ENCODE measurements around the gene CHEK2. TPM values are rescaled to one million over a fixed set of nuclear protein-coding genes. Genes with fewer than 3 reads are reported as not detected.

Gene CHEK2
- polyA plus RNA-seq, 3 donors = 6.6 to 13.1 (median 7.8) TPM

GRCh38 chr22:28737701-28738100 lies 3.9 kb downstream of the CHEK2 start:
- Mint-ChIP-seq H3K36me3 (peaks cover 17 to 35% of the 10 kb centered on the region in 2 donors), H3K4me1 (peaks cover 18% of the 10 kb centered on the region), H3K27me3 (ENCODE audit: low read depth in 3 of 3) (no peaks in the 10 kb centered on the region), H3K9me3 (no peaks in the 10 kb centered on the region), H3K27ac (peak overlapping the region in 1 of 7 donors; percentile 8), H3K4me3 (no peak overlapping the region)
- intact Hi-C loops (cut with micrococcal nuclease) = no loop called here
- no peak overlapping the region for H3K27ac ChIP-seq (ENCODE audit: low read depth in 1 of 2, low read length in 2 of 2)
- H3K9me3 ChIP-seq (replicated peaks in 1 of 2; ENCODE audit: control insufficient read depth in 1 of 2, insufficient read depth in 1 of 2, low read length in 2 of 2) = no peaks in the 10 kb centered on the region
- no peak overlapping the region for H2AFZ ChIP-seq (ENCODE audit: insufficient read depth, low read depth, low read length, poor library complexity, severe bottlenecking)
- no peak overlapping the region for H3K4me2 ChIP-seq (replicated peaks; ENCODE audit: extremely low read depth, low read length, poor library complexity, severe bottlenecking)
- peaks cover 6 to 17% of the 10 kb centered on the region in 2 donors for H3K4me1 ChIP-seq (ENCODE audit: control insufficient read depth in 1 of 2, insufficient read depth in 2 of 2, low read length in 2 of 2)
- peaks cover 63% of the 10 kb centered on the region for H3K79me2 ChIP-seq (ENCODE audit: insufficient read depth, low read length)
- TF ChIP-seq CTCF (IDR thresholded peaks at IDR 0.05) = no peak
- no peak for DNase-seq
- H3K27me3 ChIP-seq (ENCODE audit: control insufficient read depth in 2 of 2, insufficient read depth in 2 of 2, low read length in 2 of 2) = no peaks in the 10 kb centered on the region
- no peak overlapping the region for H3K4me3 ChIP-seq (replicated peaks in 1 of 3; ENCODE audit: low read depth in 2 of 3, low read length in 3 of 3)
- WGBS (ENCODE audit: insufficient coverage) = 100% methylated on average over 1 of the region's 3 CpGs
- peaks cover 9 to 31% of the 10 kb centered on the region in 2 donors for H3K36me3 ChIP-seq (replicated peaks in 1 of 2; ENCODE audit: control insufficient read depth in 1 of 2, insufficient read depth in 2 of 2, low read length in 2 of 2)
- H3K9ac ChIP-seq (ENCODE audit: insufficient read depth, low read length, poor library complexity, severe bottlenecking) = no peak overlapping the region
- H4K20me1 ChIP-seq (ENCODE audit: insufficient read depth, low read length) = no peaks in the 10 kb centered on the region

GRCh38 chr22:28736301-28737155 lies 5.1 kb downstream of the CHEK2 start:
- intact Hi-C loops (cut with micrococcal nuclease) = no loop called here
- peaks cover 17 to 46% of the 10 kb centered on the region in 2 donors for H3K36me3 Mint-ChIP-seq
- Histone ChIP-seq H3K36me3 (replicated peaks in 1 of 2; ENCODE audit: control insufficient read depth in 1 of 2, insufficient read depth in 2 of 2, low read length in 2 of 2) (peaks cover 12 to 36% of the 10 kb centered on the region in 2 donors), H3K27me3 (ENCODE audit: control insufficient read depth in 2 of 2, insufficient read depth in 2 of 2, low read length in 2 of 2) (no peaks in the 10 kb centered on the region), H4K20me1 (ENCODE audit: insufficient read depth, low read length) (no peaks in the 10 kb centered on the region), H2AFZ (ENCODE audit: insufficient read depth, low read depth, low read length, poor library complexity, severe bottlenecking) (no peak overlapping the region), H3K27ac (ENCODE audit: low read depth in 1 of 2, low read length in 2 of 2) (no peak overlapping the region), H3K9me3 (replicated peaks in 1 of 2; ENCODE audit: control insufficient read depth in 1 of 2, insufficient read depth in 1 of 2, low read length in 2 of 2) (no peaks in the 10 kb centered on the region), H3K4me1 (ENCODE audit: control insufficient read depth in 1 of 2, insufficient read depth in 2 of 2, low read length in 2 of 2) (peaks cover 4 to 9% of the 10 kb centered on the region in 2 donors), H3K79me2 (ENCODE audit: insufficient read depth, low read length) (peaks cover 61% of the 10 kb centered on the region), H3K9ac (ENCODE audit: insufficient read depth, low read length, poor library complexity, severe bottlenecking) (no peak overlapping the region), H3K4me3 (replicated peaks in 1 of 3; ENCODE audit: low read depth in 2 of 3, low read length in 3 of 3) (no peak overlapping the region), H3K4me2 (replicated peaks; ENCODE audit: extremely low read depth, low read length, poor library complexity, severe bottlenecking) (no peak overlapping the region)
- no peak for TF ChIP-seq CTCF (IDR thresholded peaks at IDR 0.05)
- no peak overlapping the region for H3K4me3 Mint-ChIP-seq
- no peaks in the 10 kb centered on the region for H3K27me3 Mint-ChIP-seq (ENCODE audit: low read depth in 3 of 3)
- no peak for DNase-seq
- 92% methylated on average over 4 of the region's 7 CpGs for WGBS (ENCODE audit: insufficient coverage)
- H3K4me1 Mint-ChIP-seq = peaks cover 12% of the 10 kb centered on the region
- no peaks in the 10 kb centered on the region for H3K9me3 Mint-ChIP-seq
- peak overlapping the region in 1 of 7 donors; percentile 36 for H3K27ac Mint-ChIP-seq
